ENCODE data around the gene APOBR.

APOBR gene

DNA sequence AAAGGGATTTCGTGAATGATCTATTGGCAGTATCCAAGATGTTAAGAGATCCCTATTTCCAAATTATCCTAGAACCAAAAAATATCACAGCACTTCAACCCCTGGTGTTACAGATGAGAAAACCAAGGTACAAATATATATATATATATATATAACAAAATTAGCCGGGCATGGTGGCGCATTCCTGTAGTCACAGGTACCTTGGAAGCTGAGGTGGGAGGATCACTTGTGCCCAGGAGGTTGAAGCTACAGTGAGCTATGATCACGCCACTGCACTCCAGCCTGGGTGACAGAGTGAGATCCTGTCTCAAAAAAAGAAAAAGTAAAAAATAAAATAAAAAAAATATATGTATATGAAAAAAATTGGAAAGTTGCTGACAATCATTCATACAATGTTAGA, 1.9 kb upstream of the APOBR start:
- Histone ChIP-seq H3K4me3 (replicated peaks; ENCODE audit: insufficient read depth, low read length) (peak overlapping the region; percentile 23), H3K27ac (replicated peaks) (peak overlapping the region; percentile 99), H3K27me3 (ENCODE audit: insufficient read depth, poor library complexity, severe bottlenecking) (no peaks in the 10 kb centered on the region)
- DNase-seq (ENCODE audit: low read depth in 1 of 2, low spot score in 1 of 2): no peak
- TF ChIP-seq, protein P1, sequence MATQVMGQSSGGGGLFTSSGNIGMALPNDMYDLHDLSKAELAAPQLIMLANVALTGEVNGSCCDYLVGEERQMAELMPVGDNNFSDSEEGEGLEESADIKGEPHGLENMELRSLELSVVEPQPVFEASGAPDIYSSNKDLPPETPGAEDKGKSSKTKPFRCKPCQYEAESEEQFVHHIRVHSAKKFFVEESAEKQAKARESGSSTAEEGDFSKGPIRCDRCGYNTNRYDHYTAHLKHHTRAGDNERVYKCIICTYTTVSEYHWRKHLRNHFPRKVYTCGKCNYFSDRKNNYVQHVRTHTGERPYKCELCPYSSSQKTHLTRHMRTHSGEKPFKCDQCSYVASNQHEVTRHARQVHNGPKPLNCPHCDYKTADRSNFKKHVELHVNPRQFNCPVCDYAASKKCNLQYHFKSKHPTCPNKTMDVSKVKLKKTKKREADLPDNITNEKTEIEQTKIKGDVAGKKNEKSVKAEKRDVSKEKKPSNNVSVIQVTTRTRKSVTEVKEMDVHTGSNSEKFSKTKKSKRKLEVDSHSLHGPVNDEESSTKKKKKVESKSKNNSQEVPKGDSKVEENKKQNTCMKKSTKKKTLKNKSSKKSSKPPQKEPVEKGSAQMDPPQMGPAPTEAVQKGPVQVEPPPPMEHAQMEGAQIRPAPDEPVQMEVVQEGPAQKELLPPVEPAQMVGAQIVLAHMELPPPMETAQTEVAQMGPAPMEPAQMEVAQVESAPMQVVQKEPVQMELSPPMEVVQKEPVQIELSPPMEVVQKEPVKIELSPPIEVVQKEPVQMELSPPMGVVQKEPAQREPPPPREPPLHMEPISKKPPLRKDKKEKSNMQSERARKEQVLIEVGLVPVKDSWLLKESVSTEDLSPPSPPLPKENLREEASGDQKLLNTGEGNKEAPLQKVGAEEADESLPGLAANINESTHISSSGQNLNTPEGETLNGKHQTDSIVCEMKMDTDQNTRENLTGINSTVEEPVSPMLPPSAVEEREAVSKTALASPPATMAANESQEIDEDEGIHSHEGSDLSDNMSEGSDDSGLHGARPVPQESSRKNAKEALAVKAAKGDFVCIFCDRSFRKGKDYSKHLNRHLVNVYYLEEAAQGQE (IDR thresholded peaks at IDR 0.05; ENCODE audit: insufficient replicate concordance, low read depth): no peak
- TF ChIP-seq GABPA (IDR thresholded peaks at IDR 0.05; ENCODE audit: low read depth): no peak
- TF ChIP-seq, protein P2, sequence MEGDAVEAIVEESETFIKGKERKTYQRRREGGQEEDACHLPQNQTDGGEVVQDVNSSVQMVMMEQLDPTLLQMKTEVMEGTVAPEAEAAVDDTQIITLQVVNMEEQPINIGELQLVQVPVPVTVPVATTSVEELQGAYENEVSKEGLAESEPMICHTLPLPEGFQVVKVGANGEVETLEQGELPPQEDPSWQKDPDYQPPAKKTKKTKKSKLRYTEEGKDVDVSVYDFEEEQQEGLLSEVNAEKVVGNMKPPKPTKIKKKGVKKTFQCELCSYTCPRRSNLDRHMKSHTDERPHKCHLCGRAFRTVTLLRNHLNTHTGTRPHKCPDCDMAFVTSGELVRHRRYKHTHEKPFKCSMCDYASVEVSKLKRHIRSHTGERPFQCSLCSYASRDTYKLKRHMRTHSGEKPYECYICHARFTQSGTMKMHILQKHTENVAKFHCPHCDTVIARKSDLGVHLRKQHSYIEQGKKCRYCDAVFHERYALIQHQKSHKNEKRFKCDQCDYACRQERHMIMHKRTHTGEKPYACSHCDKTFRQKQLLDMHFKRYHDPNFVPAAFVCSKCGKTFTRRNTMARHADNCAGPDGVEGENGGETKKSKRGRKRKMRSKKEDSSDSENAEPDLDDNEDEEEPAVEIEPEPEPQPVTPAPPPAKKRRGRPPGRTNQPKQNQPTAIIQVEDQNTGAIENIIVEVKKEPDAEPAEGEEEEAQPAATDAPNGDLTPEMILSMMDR (IDR thresholded peaks at IDR 0.05; ENCODE audit: insufficient read depth, low read length): no peak
- no peak for TF ChIP-seq POLR2AphosphoS5 (IDR thresholded peaks at IDR 0.05; ENCODE audit: low read depth)
- no peak for TF ChIP-seq SPI1 (IDR thresholded peaks at IDR 0.05; ENCODE audit: borderline replicate concordance, low read depth)

DNA sequence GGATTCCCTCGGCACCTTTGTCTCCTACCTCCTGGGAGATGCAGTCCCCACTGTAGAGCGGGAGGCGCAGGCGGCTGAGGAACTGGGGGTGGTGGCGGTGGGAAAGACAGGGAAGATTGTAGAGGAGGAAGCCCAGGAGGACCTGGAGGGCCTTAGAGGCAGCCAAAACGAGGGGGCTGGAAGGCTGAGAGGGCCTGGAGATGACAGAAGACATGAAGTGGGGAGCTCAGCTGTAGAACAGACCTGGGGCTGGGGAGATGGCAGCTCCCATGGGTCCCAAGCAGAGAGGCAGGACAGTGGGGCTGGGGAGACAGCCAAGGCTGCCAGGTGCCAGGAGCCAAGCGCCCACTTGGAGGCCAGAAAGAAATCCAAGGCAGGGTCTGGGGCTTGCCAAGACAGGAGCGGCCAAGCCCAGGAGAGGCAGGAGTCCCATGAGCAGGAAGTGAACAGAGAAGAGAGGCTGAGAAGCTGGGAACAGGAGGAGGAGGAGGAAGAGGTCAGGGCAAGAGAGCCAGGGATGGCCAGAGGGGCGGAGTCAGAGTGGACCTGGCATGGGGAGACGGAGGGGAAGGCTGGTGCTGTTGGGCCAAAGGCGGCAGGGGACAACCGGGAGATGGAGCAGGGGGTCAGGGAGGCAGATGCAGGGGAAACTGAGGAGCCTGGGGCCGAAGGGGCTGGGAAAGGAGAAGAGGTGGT, 803 bp downstream of the APOBR start:
- TF ChIP-seq SPI1 (IDR thresholded peaks at IDR 0.05; ENCODE audit: borderline replicate concordance, low read depth) (no peak), POLR2AphosphoS5 (IDR thresholded peaks at IDR 0.05; ENCODE audit: low read depth) (no peak), GABPA (IDR thresholded peaks at IDR 0.05; ENCODE audit: low read depth) (no peak)
- TF ChIP-seq, protein P1 (IDR thresholded peaks at IDR 0.05; ENCODE audit: insufficient replicate concordance, low read depth): no peak
- TF ChIP-seq, protein P2 (IDR thresholded peaks at IDR 0.05; ENCODE audit: insufficient read depth, low read length): no peak
- peak overlapping the region; percentile 60 for H3K4me3 ChIP-seq (replicated peaks; ENCODE audit: insufficient read depth, low read length)
- no peaks in the 10 kb centered on the region for H3K27me3 ChIP-seq (ENCODE audit: insufficient read depth, poor library complexity, severe bottlenecking)
- peak overlapping the region; percentile 99 for H3K27ac ChIP-seq (replicated peaks)
- peak; percentile 21 to 64 for DNase-seq (ENCODE audit: low read depth in 1 of 2, low spot score in 1 of 2)

DNA sequence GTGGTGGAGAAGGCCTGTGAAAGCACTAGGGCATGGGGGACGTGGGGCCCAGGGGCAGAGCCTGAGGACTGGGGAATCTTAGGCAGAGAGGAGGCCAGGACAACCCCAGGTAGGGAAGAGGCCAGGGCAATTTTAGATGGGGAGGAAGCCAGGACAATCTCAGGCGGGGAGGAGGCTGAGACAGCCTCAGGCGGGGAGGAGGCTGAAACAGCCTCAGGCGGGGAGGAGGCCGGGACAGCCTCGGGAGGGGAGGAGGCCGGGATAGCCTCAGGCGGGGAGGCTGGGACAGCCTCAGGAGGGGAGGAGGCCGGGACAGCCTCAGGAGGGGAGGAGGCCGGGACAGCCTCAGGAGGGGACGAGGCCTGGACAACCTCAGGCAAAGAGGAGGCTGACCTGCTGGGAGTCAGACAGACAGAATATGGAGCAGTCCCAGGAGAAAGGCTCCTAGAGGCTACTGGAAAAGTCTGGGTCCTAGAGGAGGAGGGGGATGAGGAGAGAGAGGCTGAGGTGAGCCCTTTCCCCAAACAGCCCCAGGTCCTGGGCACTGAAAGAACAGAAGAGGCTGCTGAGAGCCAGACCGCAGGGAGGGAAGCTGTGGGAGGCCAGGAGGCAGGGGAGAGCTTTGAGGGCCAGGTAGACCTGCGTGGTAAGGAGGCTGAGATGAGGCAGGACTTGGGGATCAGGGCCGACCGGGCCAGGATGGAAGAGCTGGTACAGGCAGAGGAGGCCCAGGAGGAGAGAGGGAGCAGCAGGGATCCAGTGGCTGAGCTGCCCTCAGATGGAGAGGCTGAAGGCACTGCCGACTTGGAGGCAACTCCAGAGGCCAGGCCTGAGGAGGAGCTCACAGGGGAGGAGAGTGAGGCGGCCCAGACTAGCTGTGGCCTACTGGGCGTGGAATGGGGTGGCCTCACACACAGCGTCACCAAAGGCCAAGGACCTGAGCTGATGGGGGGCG, 1.6 kb downstream of the APOBR start:
- DNase-seq (ENCODE audit: low read depth in 1 of 2, low spot score in 1 of 2): no peak
- Histone ChIP-seq H3K27me3 (ENCODE audit: insufficient read depth, poor library complexity, severe bottlenecking) (no peaks in the 10 kb centered on the region), H3K4me3 (replicated peaks; ENCODE audit: insufficient read depth, low read length) (peak overlapping the region; percentile 60), H3K27ac (replicated peaks) (peak overlapping the region; percentile 99)
- TF ChIP-seq, protein P2 (IDR thresholded peaks at IDR 0.05; ENCODE audit: insufficient read depth, low read length): no peak
- TF ChIP-seq, protein P1 (IDR thresholded peaks at IDR 0.05; ENCODE audit: insufficient replicate concordance, low read depth): no peak
- TF ChIP-seq SPI1 (IDR thresholded peaks at IDR 0.05; ENCODE audit: borderline replicate concordance, low read depth) (no peak), POLR2AphosphoS5 (IDR thresholded peaks at IDR 0.05; ENCODE audit: low read depth) (no peak), GABPA (IDR thresholded peaks at IDR 0.05; ENCODE audit: low read depth) (no peak)

Measured in HL-60 (cell line).